ENCODE measurements around the gene C2CD2.

Gene C2CD2

DNA sequence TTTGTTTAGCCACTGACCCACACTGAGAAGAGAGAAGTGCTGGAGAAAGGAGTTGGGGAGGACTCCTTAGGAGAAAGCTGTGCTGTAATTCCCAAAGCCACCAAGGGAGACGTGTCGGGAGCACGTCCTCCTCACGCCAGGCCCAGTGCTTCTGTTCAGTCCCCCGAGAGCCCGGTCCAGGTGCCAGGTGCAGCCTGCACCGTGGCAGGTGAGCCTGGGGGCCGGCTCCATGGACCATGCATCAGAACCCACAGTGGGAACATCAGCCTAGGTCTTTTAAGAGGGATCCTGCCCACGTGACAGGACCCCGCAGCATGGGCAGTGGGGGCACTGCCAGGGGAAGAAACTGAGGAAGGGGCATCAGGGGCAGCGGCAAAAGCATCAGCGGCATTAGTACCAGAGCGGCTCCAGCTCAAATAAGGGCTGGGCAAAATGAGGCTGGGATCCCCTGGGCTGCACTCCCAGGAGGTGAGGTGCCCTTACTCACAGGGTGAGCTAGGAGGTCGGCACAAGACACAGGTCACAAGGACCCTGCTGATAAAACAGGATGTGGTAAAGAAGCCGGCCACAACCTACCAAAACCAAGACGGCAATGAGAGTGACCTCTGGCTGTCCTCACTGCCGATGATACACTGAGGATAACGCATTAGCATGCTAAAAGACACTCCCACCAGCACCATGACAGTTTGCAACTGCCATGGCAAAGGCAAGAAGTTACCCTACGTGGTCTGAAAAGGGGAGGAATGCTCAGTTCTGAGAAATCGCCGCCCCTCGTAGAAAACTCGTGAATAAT is 50.1 kb downstream of the C2CD2 start:
- DNase-seq: no peak

DNA sequence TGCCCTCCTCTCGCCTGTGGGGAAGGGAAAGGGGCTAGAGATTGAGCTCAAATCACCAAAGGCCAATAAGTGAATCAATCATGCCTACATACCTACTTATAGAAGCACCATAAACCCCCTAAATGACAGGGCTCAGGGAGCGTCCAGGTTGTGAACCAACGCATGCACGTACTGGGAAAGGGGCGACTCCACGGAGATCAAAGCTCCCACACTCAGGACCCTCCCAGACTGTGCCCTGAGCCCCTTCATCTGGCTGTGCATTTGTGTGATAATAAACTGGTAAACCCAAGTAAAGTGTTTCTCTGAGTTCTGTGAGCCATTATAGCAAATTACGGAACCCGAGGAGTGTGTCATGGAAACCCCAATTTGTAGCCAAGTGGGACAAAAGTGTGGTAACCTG is 50.9 kb downstream of the C2CD2 start:
- DNase-seq: no peak

DNA sequence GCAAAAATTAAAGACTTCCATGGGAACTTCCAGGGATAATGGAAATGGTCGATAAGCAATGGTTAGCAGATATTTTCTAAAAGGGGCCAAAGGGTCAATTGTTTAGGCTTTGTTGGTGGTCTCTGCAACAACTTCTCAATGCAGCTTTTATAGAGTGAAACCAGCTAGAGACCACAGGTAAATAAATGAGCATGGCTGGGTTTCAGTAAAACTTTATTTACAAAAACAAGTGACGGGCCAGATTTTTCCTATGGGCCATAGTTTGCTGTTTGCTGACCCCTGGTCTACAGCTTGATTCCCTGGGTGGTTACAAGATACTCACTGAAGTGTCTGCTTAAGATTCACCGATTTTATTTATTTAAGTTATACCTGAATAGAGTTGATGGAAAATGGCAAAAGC is 52.0 kb downstream of the C2CD2 start:
- no peak for DNase-seq

DNA sequence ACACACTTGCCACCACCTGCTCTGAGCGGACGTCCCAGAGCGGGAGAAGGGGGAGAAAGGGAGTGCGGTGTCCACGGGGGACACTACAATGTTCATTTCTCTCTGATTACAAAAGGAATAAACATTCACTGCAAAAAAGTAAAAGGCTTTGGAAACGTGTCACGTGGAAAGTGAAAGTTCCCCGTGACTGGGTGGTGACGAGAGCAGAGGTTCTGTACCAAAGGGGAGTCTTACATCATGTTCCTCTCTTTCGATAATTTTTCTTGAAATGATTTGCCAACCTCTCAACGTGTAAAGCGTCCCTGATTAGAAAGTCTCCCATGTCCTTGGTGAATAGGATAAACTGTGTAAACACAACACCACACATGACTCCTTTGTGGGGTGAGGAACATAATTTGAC is 52.7 kb downstream of the C2CD2 start:
- DNase-seq: no peak

DNA sequence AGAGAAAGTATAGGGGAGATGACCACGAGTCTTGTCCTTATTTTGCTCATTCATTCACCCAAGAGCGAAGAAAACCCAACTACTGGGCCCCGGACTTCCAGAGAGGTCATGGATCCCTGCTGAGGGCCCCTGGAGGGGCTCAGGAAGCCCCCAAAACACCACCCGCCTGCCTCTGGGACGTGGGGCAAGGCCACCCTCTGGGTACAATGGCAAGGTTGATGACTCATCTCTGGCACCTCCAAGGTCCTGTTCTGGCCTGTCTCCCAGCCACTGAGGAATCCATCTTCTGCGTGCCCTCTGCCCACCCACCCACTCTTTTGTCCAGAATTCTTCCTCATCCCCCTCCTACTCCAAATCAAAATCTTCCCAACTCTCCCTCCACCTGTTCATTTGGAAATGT is 53.4 kb downstream of the C2CD2 start:
- no peak for DNase-seq

DNA sequence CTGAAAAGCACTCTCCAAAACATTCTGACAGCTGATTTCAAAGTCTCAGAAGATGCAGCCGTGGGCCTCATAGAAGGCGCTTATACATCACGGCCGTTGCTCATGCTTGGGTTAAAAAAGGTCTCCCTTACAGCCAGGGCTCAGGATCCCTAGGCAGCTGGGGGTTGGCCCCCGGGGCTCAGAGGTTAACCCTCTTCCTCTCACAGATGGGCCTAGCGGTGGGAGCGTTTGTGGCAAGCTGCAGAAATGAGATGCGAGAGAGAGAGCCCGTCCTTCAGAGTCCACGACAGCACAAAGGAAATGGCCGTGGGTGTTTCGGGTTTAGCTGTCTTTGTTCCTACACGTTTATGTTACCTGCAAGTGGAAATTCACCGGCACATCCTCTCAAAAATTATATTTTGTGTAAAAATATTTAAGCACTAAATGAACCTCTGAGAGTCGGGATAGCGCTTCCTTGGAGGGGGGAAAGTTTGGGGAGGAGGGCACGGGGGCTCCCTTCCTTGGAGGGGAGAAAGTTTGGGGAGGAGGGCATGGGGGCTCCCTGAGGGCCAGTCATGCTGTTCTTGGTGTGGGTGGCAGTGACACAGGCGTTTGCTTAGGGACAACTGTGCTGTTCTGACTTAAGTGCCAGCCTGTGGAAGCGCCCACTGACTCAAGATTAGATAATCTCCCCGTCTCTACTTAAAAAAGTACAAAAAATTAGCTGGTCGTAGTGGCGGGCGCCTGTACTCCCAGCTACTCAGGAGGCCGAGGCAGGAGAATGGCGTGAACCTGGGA is 54.2 kb downstream of the C2CD2 start:
- no peak for DNase-seq

DNA sequence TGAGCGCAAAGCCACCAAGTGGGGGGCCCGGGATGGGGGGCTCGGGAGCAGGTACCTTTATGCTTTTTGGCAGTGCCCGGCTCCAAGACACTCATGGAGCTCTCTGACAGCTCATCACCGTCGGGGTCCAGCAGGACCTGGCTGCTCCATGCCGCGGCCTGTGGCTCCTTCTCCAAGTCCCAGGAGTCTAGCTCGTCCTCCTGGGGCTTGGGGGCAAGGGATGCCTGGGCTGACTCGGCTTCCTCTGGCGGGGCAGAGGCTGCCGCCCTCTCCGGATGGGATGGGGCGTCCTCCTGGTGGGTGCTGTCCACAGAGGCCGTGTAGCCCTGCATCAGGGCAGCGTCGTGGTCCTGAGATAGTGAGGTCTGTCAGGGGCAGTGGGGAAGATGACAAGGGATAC is 54.8 kb downstream of the C2CD2 start:
- DNase-seq: no peak

DNA sequence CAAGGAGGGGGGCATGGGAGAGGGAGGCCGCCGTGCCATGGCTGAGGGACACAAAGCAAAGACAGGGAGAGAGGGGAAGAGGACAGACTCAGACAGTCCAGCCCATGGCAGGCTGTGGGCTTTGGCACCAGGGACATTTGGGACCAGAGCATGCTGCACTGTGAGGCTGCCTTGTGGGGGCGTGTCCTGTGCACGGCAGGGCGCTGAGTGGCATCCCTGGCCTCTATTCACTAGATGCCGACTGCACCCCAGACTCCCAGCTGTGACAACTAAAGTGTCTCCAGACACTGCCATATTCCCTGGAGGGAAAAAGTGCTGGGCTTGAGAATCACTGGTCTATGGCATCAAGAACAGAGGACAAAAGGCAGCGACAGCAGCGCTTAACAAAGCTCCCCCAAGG is 56.1 kb downstream of the C2CD2 start:
- no peak for DNase-seq

DNA sequence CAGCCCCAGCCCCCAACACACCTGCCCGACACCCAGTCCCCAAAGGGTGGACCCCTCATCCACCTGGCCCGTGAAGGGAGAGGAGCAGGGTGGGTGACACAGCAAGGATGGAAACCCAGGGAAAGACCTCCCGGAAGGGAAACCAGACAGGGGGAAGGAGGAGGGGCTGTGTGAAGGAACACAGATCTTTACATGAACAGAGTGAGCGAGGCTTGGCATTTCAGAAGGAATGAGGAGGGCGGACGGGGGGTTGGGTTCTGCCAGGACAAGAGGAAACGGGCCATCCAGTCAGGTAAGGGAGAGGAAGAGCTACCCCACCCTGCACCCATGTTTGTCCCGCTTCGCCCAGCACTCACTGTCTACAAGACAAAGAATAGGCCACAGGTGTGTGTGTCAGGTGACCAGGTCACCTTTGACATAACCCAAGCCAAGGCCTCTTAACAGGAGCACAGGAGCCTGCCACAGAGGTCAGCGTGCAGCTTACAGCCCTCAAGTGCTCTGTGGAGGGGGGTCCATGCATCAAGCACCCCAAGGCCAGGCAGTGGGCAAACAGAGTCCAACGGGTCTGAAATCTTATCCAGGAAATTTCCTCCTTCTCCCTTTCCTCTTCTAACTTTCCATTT is 56.7 kb downstream of the C2CD2 start:
- no peak for DNase-seq

DNA sequence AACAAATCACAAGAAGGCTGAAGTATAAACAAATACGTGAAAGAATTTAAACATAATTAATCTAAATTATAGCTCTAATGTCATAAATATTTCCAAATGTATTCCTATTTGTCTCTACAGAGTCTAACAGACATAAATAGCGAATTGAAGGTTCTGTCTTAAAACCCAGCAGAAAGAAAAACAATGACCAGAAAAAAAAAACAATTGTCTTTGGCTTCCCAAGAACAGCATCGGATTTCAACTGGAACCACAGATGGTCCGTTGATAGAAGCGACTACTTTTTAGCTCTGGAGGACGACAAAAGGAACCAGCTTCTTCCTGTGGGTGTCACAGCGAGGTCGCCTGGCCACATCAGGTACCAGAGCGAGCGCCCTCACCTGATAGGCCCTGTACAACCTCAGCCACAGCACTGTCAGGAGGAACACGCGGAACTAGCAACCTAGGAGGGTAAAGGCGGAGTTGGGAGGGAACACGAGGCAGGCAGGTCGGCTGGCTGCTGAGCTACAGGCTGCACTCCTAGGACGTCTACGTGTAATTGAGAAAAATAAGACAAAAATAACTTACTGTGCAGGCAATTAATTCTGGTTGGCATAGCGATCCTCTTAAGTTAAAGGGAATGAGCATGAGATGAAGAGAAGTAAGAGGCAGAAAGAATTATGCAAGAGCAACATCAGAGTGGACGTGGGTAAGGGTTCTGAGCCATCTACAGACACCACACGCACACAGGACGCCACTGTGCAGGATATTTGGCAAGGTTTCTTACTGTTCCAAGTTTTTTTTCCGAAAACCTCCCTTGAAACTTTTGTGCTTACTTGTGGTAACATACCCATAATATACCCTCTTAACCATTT is 58.0 kb downstream of the C2CD2 start:
- DNase-seq: peak; percentile 43

DNA sequence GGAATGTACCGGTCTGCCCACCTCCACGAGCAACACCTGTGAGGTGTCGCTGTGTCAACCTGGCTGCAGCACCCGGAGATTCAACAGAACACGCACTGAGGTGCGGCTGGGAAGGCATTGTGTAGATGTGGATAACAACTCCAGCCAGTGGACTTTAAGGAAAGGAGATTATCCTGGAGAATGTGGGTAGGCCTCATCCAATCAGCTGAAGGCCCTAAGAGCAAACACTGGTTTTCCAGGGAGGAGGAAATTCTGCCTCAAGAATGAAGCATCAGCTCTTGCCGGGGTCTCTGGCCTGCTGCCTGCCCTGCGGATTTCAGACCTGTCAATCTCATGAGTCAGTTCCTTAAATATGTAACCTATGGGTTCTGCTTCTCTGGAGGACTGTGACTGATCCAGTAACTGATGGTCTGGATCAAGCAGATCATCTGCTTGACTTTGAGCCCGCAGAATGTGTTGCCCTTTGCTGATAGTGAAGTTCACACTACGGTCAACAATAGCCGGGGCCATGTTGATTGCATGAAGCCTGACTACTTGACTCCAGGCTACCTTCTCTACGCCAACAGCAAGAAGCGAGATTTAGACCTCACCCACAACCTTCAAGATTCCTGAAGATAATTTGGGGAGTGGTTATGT is 58.8 kb downstream of the C2CD2 start:
- DNase-seq: no peak

DNA sequence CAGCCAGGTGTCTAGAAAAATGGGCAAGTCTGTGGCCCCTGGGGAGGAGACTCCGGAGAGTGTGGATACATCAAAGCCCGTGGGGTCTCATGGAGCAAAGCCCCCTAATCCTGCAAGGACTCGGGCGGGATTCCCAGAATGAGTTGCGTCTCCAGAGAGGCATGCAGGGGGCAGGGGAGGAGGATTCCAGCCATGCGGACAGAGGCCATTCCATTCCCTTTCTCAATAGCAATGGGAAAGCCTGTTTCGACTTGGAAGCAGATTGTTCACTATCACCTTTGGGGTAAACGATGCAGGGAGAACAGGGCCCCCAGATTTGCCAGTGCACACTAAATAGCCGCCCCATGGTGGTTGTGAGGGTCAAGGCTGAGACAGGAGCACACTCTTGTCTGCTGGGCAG is 59.3 kb downstream of the C2CD2 start:
- no peak for DNase-seq

DNA sequence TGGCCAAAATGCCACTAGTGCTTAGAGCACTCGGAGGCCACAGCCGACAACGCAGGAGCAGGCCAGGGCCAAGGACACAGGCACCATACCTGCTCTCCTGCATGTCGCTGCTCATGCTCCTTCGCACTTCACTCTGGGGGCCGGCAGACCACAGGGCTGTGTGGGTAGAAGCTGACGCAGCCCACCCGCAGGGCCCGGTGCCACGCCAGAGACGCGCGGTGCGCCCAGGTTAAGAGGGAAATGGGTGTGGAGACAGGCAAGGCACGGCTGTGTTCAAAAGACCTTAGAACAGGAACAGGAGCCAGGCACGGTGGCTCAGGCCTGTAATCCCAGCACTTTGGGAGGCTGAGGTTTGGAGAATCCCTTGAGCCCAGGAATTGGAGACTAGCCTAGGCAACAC is 61.1 kb downstream of the C2CD2 start:
- DNase-seq: no peak

DNA sequence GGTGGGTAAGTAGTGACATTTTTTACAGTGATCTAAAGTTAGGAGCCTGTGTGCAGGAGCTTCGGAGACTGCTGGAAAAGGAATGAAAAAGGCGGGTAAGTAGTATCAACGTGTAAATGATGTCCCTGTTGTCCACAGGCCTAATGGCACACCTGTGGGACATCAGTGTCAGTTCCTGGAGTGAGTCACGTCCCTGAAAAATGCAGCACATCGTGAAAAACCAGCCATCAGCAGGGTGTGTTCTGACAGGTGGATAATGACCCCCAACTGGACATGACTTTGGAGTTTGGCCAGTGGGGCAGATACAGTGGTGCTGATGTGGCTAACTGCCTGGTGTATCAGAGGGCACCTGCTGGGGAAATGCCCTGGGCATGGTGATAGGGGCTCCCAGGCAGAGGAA is 62.7 kb downstream of the C2CD2 start:
- DNase-seq: no peak

DNA sequence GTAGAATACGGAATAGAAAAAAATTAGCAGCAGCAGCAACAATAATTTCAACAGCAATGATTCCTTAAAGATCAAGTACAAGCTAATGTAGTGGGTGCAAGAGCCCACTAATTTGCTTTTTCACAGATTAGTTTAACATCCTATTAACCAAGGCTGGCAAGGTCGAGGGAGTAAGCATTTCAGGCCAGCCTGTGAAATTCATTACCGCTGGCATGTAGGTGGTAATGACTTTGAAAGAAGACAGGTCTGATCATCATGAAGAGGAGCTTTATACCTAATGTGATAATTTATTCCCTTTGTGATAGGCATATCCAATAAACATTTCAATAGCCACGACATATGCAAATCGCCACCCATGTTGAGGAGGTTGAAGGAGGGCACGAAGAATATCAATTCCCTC is 63.5 kb downstream of the C2CD2 start:
- DNase-seq: no peak

DNA sequence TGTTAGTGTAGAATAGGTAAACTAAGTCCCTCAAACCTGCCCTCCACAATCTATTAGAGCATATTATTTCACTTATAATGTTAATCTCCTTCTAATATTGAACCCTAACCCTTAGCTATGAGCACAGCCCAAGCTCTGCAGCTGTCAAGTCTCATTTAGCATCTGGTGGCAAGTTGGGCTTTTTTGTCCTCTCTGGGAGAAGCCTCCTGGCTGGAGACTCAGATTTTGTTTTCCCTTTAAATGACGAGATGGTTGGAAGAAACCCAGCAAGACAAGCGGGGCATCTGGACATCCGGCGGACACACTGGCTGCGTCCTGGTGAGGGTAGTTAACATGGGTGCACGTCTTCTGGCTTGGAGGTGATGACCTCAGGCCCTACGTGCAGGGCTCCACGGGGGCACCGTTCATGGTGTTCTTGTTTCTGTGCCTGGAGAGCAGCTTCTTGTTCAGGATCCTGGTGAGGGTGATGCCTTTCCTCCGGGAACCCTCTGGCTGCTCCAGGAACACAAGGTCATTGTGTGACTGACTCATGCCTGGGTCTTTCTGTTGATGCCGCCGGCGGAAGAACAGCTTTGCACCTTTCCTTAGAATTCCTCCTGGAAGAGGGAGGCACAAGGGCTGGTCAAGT is 65.0 kb downstream of the C2CD2 start:
- no peak for DNase-seq

DNA sequence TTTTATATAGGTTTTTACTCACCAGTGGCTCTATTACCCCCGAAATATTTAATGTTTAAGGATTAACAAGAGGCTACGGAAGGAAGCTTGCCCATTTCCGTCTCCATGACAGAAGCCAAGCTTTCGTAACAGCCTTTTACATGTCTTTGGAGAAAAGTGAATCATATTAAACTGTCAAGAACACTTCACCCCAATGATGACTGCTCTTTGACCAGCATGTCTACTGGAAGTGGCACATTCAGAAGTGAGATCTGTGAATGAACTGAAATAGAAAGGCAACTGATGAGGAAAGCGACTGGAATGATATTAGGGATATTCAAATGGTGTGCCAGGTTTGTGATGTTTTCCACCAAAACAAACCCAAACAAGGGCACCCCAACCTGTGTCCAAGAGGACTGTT is 66.2 kb downstream of the C2CD2 start:
- no peak for DNase-seq

DNA sequence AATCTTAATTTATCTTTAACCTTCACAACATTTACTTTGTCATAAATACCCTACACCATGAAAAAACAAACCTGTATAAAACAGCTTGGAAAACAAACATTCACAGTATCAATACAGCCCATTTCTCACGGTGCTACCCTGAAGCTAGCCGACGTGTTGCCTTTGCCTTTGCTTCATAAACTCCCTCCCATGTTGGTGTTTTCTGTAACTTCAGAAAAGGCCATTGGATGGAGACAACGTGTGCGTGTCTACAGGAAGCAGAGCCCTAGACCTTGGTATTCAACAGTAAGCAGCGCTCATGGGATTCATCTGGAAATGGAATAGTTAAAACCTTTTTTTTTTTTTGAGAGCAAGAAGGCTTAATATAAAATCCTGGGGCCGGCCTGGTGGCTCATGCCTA is 67.5 kb downstream of the C2CD2 start:
- no peak for DNase-seq

DNA sequence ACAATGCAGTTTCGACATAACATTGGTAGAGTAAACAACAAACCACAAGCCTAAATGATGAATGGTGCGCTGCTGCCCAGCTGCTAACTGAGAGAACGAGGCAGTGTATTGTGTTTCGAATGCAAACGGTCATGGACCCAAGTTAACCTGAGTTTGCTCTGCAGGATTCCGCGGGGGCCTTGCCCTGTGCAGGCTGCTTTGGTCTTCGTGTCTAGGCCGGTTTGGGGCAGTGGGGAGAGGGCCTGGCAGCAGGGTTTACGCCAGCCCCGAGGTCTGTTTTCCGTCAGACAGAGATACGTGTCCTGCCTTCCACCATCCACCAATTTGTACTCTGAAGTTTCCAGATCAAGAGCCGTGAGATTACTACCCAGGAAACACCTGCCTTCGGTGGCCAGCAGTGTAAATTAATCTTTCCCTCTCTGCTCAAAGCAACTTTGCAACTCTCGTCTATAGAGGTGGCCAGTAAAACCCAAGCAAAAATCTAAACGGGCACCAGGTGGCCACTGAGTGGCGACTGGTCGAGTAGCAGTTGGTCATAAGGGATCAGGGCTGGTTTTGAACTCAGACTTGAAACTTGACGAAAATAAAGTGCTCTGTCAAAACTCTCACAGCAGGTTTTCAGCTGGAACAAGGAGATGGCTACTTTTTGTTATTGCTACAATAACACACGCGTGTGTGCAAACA is 68.3 kb downstream of the C2CD2 start:
- no peak for DNase-seq

DNA sequence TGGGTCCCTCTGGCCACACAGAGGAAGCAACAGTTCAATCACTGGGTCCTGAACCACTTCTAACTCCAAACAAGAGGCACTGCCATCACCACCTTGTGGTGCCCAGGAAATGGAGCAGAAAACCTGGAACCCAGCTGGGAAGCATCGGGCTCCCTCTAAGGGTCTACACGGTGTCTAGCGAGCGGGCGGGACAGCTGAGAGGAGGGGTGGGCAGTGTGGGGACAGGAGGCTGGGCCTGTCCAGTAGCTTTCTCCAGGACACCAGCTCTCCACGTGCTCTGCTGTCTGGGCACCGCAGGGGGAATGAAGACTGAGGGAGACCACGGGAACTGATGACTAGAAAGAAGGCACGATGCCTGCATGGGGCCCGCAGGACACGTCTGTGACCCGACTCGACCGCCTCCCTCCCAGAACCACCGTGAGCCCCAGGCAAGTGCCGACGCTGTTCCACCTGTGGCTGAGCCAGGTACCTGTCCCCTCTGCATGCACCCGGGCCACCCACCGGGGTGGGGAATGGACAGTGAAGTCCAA is 69.3 kb downstream of the C2CD2 start:
- DNase-seq: no peak

DNA sequence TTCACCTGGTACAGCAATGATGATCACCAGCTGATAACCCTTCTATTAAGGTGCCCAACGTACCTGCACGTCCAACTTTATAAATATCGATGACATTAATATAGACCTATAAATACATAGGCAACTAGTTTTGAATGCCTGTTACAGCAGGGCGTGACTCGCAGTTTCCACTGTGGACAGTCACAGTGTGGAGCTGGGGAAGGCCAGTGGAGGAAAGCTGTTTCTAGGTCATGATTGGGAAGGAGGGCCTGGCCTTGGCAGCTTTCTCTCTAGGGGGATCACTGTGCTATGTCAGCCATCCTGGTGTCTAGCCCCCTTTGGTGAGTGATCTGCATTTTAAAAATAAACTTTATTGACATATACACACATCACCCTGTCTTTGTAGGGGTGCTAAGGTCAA is 70.2 kb downstream of the C2CD2 start:
- DNase-seq: no peak
